Upper lobe of left lung (tissue), 4 donors: ENCODE results near the gene GRIK4.

ENCODE experiments used
- CTCF ChIP-seq, 6 experiments: fragments of 450-650 bp in 4 of 6; fragments of 200-600 bp in 2 of 6; sonication (generic) in 2 of 6; IDR thresholded peaks; one replicate each; pipeline ENCODE4 v1.5.1; 2016 to 2019; ENCODE audit warnings: antibody characterized with exemption in 6 of 6
- POLR2A ChIP-seq, 4 donors: fragments of 450-650 bp; IDR thresholded peaks; one replicate each; pipeline ENCODE4 v1.5.1; 2016 to 2017; ENCODE audit warnings: antibody characterized with exemption in 4 of 4, mild to moderate bottlenecking in 2 of 4
- POLR2AphosphoS5 ChIP-seq, 2 donors: sonication (generic); formaldehyde crosslinking; IDR thresholded peaks; one replicate each; pipeline ENCODE4 v1.5.1; 2017; ENCODE audit warnings: antibody characterized with exemption in 2 of 2

GRCh38 chr11:120632579-120632978 is 121.0 kb downstream of the GRIK4 start:
- TF ChIP-seq CTCF (IDR thresholded peaks at IDR 0.05), result no peak
- no peak for TF ChIP-seq POLR2A (IDR thresholded peaks at IDR 0.05)
- no peak for TF ChIP-seq POLR2AphosphoS5 (IDR thresholded peaks at IDR 0.05)
